ENCODE data around the gene ROBO4. TPM values are rescaled to one million over a fixed set of nuclear protein-coding genes. Genes with fewer than 3 reads are reported as not detected.
A peak's percentile ranks its signal among the peaks of the same experiment; 100 is the strongest.

The ROBO4 gene
- total and polyA plus RNA-seq, 2 of the 13 experiments (the other 11 are each of a cell fraction or from before 2014, with no cell fraction given), result 0.07 to 1.1 TPM

GRCh38 chr11:124942466-124943253 is 45.0 kb upstream of the ROBO4 start (continued):
- 0 out of 2 replicates have a peak, but pooled peaks have one; percentile 23 for TF ChIP-seq ZNF142 (CRISPR knock-in tag; IDR thresholded peaks at IDR 0.05)
- TF ChIP-seq EP300 (IDR thresholded peaks at IDR 0.05; ENCODE audit: low read depth in 2 of 2, low read length in 2 of 2), result peak in 1 of 2 experiments; percentile 63; a peak in 1 of 4 replicates
- TF ChIP-seq EP300 (CRISPR knock-in tag; IDR thresholded peaks at IDR 0.05; ENCODE audit: borderline replicate concordance), result peak; percentile 15; the same call in 1 of the 2 replicates
- TF ChIP-seq NAIF1 (CRISPR knock-in tag; IDR thresholded peaks at IDR 0.05; ENCODE audit: borderline replicate concordance), result no peak
- TF ChIP-seq CEBPG (CRISPR knock-in tag; IDR thresholded peaks at IDR 0.05), result peak; percentile 18; the same call in 1 of the 2 replicates
- TF ChIP-seq ZNF503 (CRISPR knock-in tag; IDR thresholded peaks at IDR 0.05), result no peak; the same call in 1 of the 2 replicates
- TF ChIP-seq ZBTB38 (CRISPR knock-in tag; IDR thresholded peaks at IDR 0.05), result no peak
- TF ChIP-seq ARID5B (CRISPR knock-in tag; IDR thresholded peaks at IDR 0.05), result peak; percentile 66
- TF ChIP-seq ZNF878 (CRISPR knock-in tag; IDR thresholded peaks at IDR 0.05), result peak; percentile 67; the same call in 1 of the 2 replicates
- TF ChIP-seq SOX6 (IDR thresholded peaks at IDR 0.05), result no peak
- peak; percentile 63; the same call in 1 of the 2 replicates for TF ChIP-seq SOX6 (CRISPR knock-in tag; IDR thresholded peaks at IDR 0.05)
- TF ChIP-seq NFIC (IDR thresholded peaks at IDR 0.05; ENCODE audit: low read length), result peak; percentile 75; the same call in 1 of the 2 replicates
- TF ChIP-seq ZBTB26 (CRISPR knock-in tag; IDR thresholded peaks at IDR 0.05; ENCODE audit: borderline replicate concordance), result peak; percentile 47; the same call in 1 of the 2 replicates

All from HepG2 (cell line).